Prostate gland (tissue), 2 donors: ENCODE data around the gene ZDHHC15.

Experiments used
- POLR2A ChIP-seq: fragments of 450-650 bp; IDR thresholded peaks from one replicate; pipeline ENCODE4 v1.6.1; 2016; ENCODE audit warnings: antibody characterized with exemption, mild to moderate bottlenecking
- POLR2AphosphoS5 ChIP-seq: sonication (generic); formaldehyde crosslinking; IDR thresholded peaks from one replicate; pipeline ENCODE4 v1.6.1; 2017; ENCODE audit warnings: antibody characterized with exemption
- TF ChIP-seq, protein P1 (sequence below), 4 experiments: fragments of 200-600 bp in 2 of 4; fragments of 450-650 bp in 2 of 4; sonication (generic) in 2 of 4; IDR thresholded peaks; 1 replicate in 3 of 4; 2 replicates in 1 of 4; pipeline ENCODE4 v1.5.1; 2016 to 2019; ENCODE audit warnings: antibody characterized with exemption in 4 of 4, mild to moderate bottlenecking in 2 of 4, moderate library complexity in 2 of 4

DNA sequence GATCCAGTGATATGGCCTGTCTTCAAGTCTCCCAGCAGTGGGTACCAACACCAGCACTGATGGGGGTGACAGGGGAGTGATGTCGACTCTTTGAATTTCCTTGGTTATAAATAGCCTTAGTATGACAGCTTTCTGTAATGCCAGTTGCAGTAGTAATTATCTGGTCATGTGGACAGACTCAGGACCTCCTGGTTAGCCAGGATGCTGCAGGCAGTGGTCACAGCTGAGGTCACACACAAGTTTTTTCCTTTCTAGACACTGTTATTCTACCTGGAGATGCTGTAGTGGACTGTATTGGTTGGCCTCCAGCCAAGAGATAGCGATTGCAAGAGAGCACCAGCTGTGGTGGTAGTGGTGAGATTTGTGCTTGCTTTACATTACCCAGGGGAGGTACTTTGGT lies 185.3 kb downstream of the ZDHHC15 start:
- TF ChIP-seq, protein P1, sequence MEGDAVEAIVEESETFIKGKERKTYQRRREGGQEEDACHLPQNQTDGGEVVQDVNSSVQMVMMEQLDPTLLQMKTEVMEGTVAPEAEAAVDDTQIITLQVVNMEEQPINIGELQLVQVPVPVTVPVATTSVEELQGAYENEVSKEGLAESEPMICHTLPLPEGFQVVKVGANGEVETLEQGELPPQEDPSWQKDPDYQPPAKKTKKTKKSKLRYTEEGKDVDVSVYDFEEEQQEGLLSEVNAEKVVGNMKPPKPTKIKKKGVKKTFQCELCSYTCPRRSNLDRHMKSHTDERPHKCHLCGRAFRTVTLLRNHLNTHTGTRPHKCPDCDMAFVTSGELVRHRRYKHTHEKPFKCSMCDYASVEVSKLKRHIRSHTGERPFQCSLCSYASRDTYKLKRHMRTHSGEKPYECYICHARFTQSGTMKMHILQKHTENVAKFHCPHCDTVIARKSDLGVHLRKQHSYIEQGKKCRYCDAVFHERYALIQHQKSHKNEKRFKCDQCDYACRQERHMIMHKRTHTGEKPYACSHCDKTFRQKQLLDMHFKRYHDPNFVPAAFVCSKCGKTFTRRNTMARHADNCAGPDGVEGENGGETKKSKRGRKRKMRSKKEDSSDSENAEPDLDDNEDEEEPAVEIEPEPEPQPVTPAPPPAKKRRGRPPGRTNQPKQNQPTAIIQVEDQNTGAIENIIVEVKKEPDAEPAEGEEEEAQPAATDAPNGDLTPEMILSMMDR (IDR thresholded peaks at IDR 0.05), result no peak
- TF ChIP-seq POLR2A (no peak), POLR2AphosphoS5 (no peak)
